H1 (cell line): ENCODE measurements around the gene ACSF2. TPM values are rescaled to one million over a fixed set of nuclear protein-coding genes. Genes with fewer than 3 reads are reported as not detected.

Experiments used
- ATF2 ChIP-seq: IDR thresholded peaks from 2 replicates; pipeline ENCODE4 v1.6.1; 2012; ENCODE audit warnings: low read length, inconsistent platforms
- RFX5 ChIP-seq: IDR thresholded peaks from 2 replicates; pipeline ENCODE4 v1.6.1; 2011; ENCODE audit warnings: low read depth, low read length, improper control_type of control experiment, borderline replicate concordance
- polyA plus RNA-seq, 7 experiments: library from polyadenylated mRNA; depleted of rRNA in 3 of 7; stranded (reverse) in 5 of 7; unstranded in 2 of 7; fragments of >200 nt in 5 of 7; fragments of 200-250 nt in 2 of 7; gene quantifications; 1 replicate in 5 of 7; 2 replicates in 1 of 7; 4 replicates in 1 of 7; pipeline versions ENCODE4 v1.2.1 to v1.2.3, GENCODE V29; 2011 to 2013; ENCODE audit warnings: missing spikeins in 2 of 7, mixed read lengths in 2 of 7
- total RNA-seq: library from RNA; stranded (reverse); fragmentation: NEBNext Ultra II Directional; extraction: Animal tissue kit (Norgen Biotek cat#: 25700); gene quantifications from 2 replicates; pipeline ENCODE4 v1.2.1, GENCODE V29; 2021

Gene ACSF2
- total and polyA plus RNA-seq, 2 of the 8 experiments (the other 6 are each of a cell fraction or from before 2014, with no cell fraction given), result 14.5 to 16.3 TPM

DNA sequence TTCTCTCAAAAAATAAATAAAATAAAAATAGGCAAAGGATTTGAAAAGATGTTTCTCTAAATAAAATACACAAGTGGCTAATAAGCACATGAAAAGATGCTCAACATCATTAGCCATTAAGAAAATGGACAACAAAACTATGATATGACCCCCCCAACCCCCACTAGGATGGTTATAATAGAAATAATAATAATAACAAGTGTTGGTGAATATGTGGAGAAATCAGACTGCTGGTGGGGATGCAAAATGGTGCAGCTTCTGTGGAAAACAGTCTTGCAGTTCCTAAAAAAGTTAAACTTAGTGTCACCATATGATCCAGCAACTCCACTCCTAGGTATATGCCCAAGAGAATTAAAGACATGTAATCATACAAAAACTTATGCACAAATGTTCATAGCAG, 73.3 kb downstream of the ACSF2 start (continued):
- TF ChIP-seq ATF2, result no peak
- no peak for TF ChIP-seq RFX5
